ENCODE data around the gene CISD1.

CISD1 gene

GRCh38 chr10:58307676-58308075 lies 38.7 kb downstream of the CISD1 start:
- H3K27me3 ChIP-seq, result no peaks in the 10 kb centered on the region
- H3K4me2 ChIP-seq, result no peak overlapping the region
- H3K27ac ChIP-seq, result no peak overlapping the region
- H3K9me3 ChIP-seq (replicated peaks in 1 of 11), result 0 out of 22 replicates have a peak, but pooled peaks cover 0 to 2% (median 0%) of the 10 kb centered on the region in 11 experiments
- no peaks in the 10 kb centered on the region for H3K36me3 ChIP-seq
- no peaks in the 10 kb centered on the region for H4K20me1 ChIP-seq
- H3K9ac ChIP-seq, result no peak overlapping the region
- H3K4me3 ChIP-seq, result no peak overlapping the region
- H3K4me1 ChIP-seq, result no peaks in the 10 kb centered on the region; a peak in 1 of 20 replicates
- TF ChIP-seq Cebpa-rat (IDR thresholded peaks at IDR 0.05), result no peak

GRCh38 chr10:58311026-58311425 lies 42.1 kb downstream of the CISD1 start:
- Histone ChIP-seq H3K9ac (no peak overlapping the region), H4K20me1 (no peaks in the 10 kb centered on the region), H3K4me3 (no peak overlapping the region), H3K9me3 (replicated peaks in 1 of 11) (0 out of 22 replicates have a peak, but pooled peaks cover 0 to 3% (median 0%) of the 10 kb centered on the region in 11 experiments), H3K36me3 (no peaks in the 10 kb centered on the region), H3K27ac (no peak overlapping the region), H3K4me1 (no peaks in the 10 kb centered on the region), H3K27me3 (no peaks in the 10 kb centered on the region), H3K4me2 (no peak overlapping the region)
- no peak for TF ChIP-seq Cebpa-rat (IDR thresholded peaks at IDR 0.05)

- Histone ChIP-seq H3K4me2 (no peak overlapping the region), H3K27me3 (no peaks in the 10 kb centered on the region), H3K27ac (no peak overlapping the region), H3K9ac (no peak overlapping the region), H3K9me3 (replicated peaks in 1 of 11) (0 out of 22 replicates have a peak, but pooled peaks cover 0 to 3% (median 0%) of the 10 kb centered on the region in 11 experiments), H3K36me3 (no peaks in the 10 kb centered on the region), H3K4me1 (peaks cover 0 to 11% (median 0%) of the 10 kb centered on the region in 10 experiments; a peak in 5 of 20 replicates), H4K20me1 (no peaks in the 10 kb centered on the region), H3K4me3 (no peak overlapping the region)
- no peak for TF ChIP-seq Cebpa-rat (IDR thresholded peaks at IDR 0.05)
These were observed 47.9 kb downstream of the CISD1 start for GRCh38 chr10:58316874-58317273.

GRCh38 chr10:58318346-58318745 lies 49.4 kb downstream of the CISD1 start:
- no peak for TF ChIP-seq Cebpa-rat (IDR thresholded peaks at IDR 0.05)
- no peaks in the 10 kb centered on the region for H3K27me3 ChIP-seq
- H3K9me3 ChIP-seq (replicated peaks in 1 of 11), result no peaks in the 10 kb centered on the region
- peaks cover 11 to 25% (median 14%) of the 10 kb centered on the region in 10 experiments for H3K4me1 ChIP-seq
- no peaks in the 10 kb centered on the region for H3K36me3 ChIP-seq
- no peak overlapping the region for H3K4me3 ChIP-seq
- no peak overlapping the region for H3K4me2 ChIP-seq
- no peak overlapping the region for H3K27ac ChIP-seq
- H3K9ac ChIP-seq, result no peak overlapping the region
- no peaks in the 10 kb centered on the region for H4K20me1 ChIP-seq

GRCh38 chr10:58319599-58319998 lies 50.6 kb downstream of the CISD1 start:
- Histone ChIP-seq H3K27me3 (no peaks in the 10 kb centered on the region), H4K20me1 (no peaks in the 10 kb centered on the region), H3K4me2 (no peak overlapping the region), H3K27ac (no peak overlapping the region), H3K9ac (no peak overlapping the region), H3K4me1 (peaks cover 11 to 34% (median 17%) of the 10 kb centered on the region in 10 experiments), H3K9me3 (replicated peaks in 1 of 11) (no peaks in the 10 kb centered on the region), H3K36me3 (no peaks in the 10 kb centered on the region), H3K4me3 (no peak overlapping the region)
- no peak for TF ChIP-seq Cebpa-rat (IDR thresholded peaks at IDR 0.05)

GRCh38 chr10:58320351-58321049 lies 51.5 kb downstream of the CISD1 start:
- Histone ChIP-seq H3K4me3 (no peak overlapping the region), H3K4me1 (peaks cover 11 to 34% (median 17%) of the 10 kb centered on the region in 10 experiments), H3K4me2 (no peak overlapping the region), H4K20me1 (no peaks in the 10 kb centered on the region), H3K27me3 (no peaks in the 10 kb centered on the region), H3K9ac (no peak overlapping the region), H3K9me3 (replicated peaks in 1 of 11) (no peaks in the 10 kb centered on the region), H3K27ac (peak overlapping the region in 2 of 11 experiments; percentile 82 to 86; a peak in 4 of 22 replicates), H3K36me3 (no peaks in the 10 kb centered on the region)
- TF ChIP-seq Cebpa-rat (IDR thresholded peaks at IDR 0.05), result no peak

- H4K20me1 ChIP-seq, result no peaks in the 10 kb centered on the region
- peak overlapping the region in 4 of 10 experiments; percentile 3 to 44 (median 22); a peak in 4 of 20 replicates for H3K4me3 ChIP-seq
- peak overlapping the region; percentile 37 to 92 (median 78) for H3K4me2 ChIP-seq
- peak overlapping the region in 10 of 11 experiments; percentile 45 to 86 (median 69); a peak in 18 of 22 replicates for H3K27ac ChIP-seq
- no peaks in the 10 kb centered on the region for H3K27me3 ChIP-seq
- peak overlapping the region in 4 of 11 experiments; percentile 26 to 57 (median 47); a peak in 7 of 22 replicates for H3K9ac ChIP-seq
- peaks cover 0 to 8% (median 0%) of the 10 kb centered on the region in 11 experiments; a peak in 4 of 22 replicates for H3K9me3 ChIP-seq (replicated peaks in 1 of 11)
- peaks cover 11 to 34% (median 17%) of the 10 kb centered on the region in 10 experiments for H3K4me1 ChIP-seq
- peak in 5 of 11 experiments; percentile 29 to 85 (median 78); a peak in 7 of 22 replicates for TF ChIP-seq Cebpa-rat (IDR thresholded peaks at IDR 0.05)
- no peaks in the 10 kb centered on the region for H3K36me3 ChIP-seq
These were observed 53.3 kb downstream of the CISD1 start for GRCh38 chr10:58322072-58322834.

- Histone ChIP-seq H3K9ac (peak overlapping the region in 4 of 11 experiments; percentile 26 to 57 (median 44); a peak in 7 of 22 replicates), H3K9me3 (replicated peaks in 1 of 11) (peaks cover 0 to 13% (median under 1%) of the 10 kb centered on the region in 11 experiments; a peak in 4 of 22 replicates), H3K27me3 (no peaks in the 10 kb centered on the region), H3K27ac (peak overlapping the region in 10 of 11 experiments; percentile 9 to 86 (median 66); a peak in 18 of 22 replicates), H4K20me1 (no peaks in the 10 kb centered on the region), H3K4me3 (peak overlapping the region in 4 of 10 experiments; percentile 3 to 44 (median 22); a peak in 4 of 20 replicates), H3K4me2 (peak overlapping the region; percentile 37 to 92 (median 78)), H3K36me3 (no peaks in the 10 kb centered on the region), H3K4me1 (peaks cover 11 to 34% (median 17%) of the 10 kb centered on the region in 10 experiments)
- no peak for TF ChIP-seq Cebpa-rat (IDR thresholded peaks at IDR 0.05)
These were observed 53.9 kb downstream of the CISD1 start for GRCh38 chr10:58322835-58323209.

GRCh38 chr10:58326967-58327381 lies 58.0 kb downstream of the CISD1 start:
- H4K20me1 ChIP-seq, result no peaks in the 10 kb centered on the region

More at GRCh38 chr10:58326967-58327381, 58.0 kb downstream of the CISD1 start:
- peaks cover 11 to 64% (median 17%) of the 10 kb centered on the region in 10 experiments for H3K4me1 ChIP-seq
- no peaks in the 10 kb centered on the region for H3K27me3 ChIP-seq
- no peak for TF ChIP-seq Cebpa-rat (IDR thresholded peaks at IDR 0.05)
- no peaks in the 10 kb centered on the region for H3K36me3 ChIP-seq
- H3K27ac ChIP-seq, result no peak overlapping the region
- peaks cover 0 to 18% (median 7%) of the 10 kb centered on the region in 11 experiments; a peak in 6 of 22 replicates for H3K9me3 ChIP-seq (replicated peaks in 1 of 11)
- H3K4me2 ChIP-seq, result no peak overlapping the region
- no peak overlapping the region for H3K4me3 ChIP-seq
- no peak overlapping the region for H3K9ac ChIP-seq

Measured in BLaER1 treated with 17β-estradiol and CSF1 and Interleukin-3, amounts not matched to agents 10 nM and 100 nM (cell line).